Kidney glomerular epithelial cell (primary cell): ENCODE results near the gene NAT8.
"Not testable (repeated sequence)": the region's sequence is repeated elsewhere in the genome, so short reads cannot be mapped to it uniquely, and the experiment has no call there.

Experiments used
- DNase-seq: peaks from one replicate; lab custom pipeline; 2025; lab: John Stamatoyannopoulos, UW

NAT8 gene

GRCh38 chr2:73636977-73637376 lies 5.2 kb downstream of the NAT8 start:
- not testable (repeated sequence) for DNase-seq

GRCh38 chr2:73630662-73631266 lies 11.5 kb downstream of the NAT8 start:
- DNase-seq, result not testable (repeated sequence)

GRCh38 chr2:73628493-73628892 lies 13.7 kb downstream of the NAT8 start:
- DNase-seq, result not testable (repeated sequence)

- not testable (repeated sequence) for DNase-seq
Observed at GRCh38 chr2:73626237-73626636, 16.0 kb downstream of the NAT8 start.

- DNase-seq, result not testable (repeated sequence)
Observed at GRCh38 chr2:73624625-73625024, 17.6 kb downstream of the NAT8 start.

- not testable (repeated sequence) for DNase-seq
Observed at GRCh38 chr2:73624036-73624435, 18.2 kb downstream of the NAT8 start.

- not testable (repeated sequence) for DNase-seq
Observed at GRCh38 chr2:73619925-73620324, 22.3 kb downstream of the NAT8 start.

GRCh38 chr2:73614997-73615396 lies 27.2 kb downstream of the NAT8 start:
- DNase-seq, result no peak

GRCh38 chr2:73614105-73614504 lies 28.1 kb downstream of the NAT8 start:
- no peak for DNase-seq

GRCh38 chr2:73611867-73612266 lies 30.4 kb downstream of the NAT8 start:
- no peak for DNase-seq

- no peak for DNase-seq
Observed at GRCh38 chr2:73611193-73611592, 31.0 kb downstream of the NAT8 start.

- DNase-seq, result no peak
Observed at GRCh38 chr2:73610111-73610510, 32.1 kb downstream of the NAT8 start.

- DNase-seq, result not testable (repeated sequence)
Observed at GRCh38 chr2:73604589-73604988, 37.6 kb downstream of the NAT8 start.

- DNase-seq, result not testable (repeated sequence)
Observed at GRCh38 chr2:73603099-73603588, 39.1 kb downstream of the NAT8 start.

- no peak for DNase-seq
Observed at GRCh38 chr2:73601780-73602179, 40.4 kb downstream of the NAT8 start.

GRCh38 chr2:73594251-73594650 lies 48.0 kb downstream of the NAT8 start:
- DNase-seq, result no peak

GRCh38 chr2:73593680-73594079 lies 48.5 kb downstream of the NAT8 start:
- DNase-seq, result no peak
